WI38 (cell line): ENCODE measurements around the gene PPP1CA.

Experiments
- H3K4me3 ChIP-seq: 2 replicates; pipeline ENCODE4 v1.5.1; 2011; ENCODE audit warnings: low read depth, mild to moderate bottlenecking, control low read depth, low read length
- CTCF ChIP-seq: IDR thresholded peaks from 2 replicates; pipeline ENCODE4 v1.5.1; 2012; ENCODE audit warnings: low read depth, mild to moderate bottlenecking, control low read depth, low read length

Gene PPP1CA

GRCh38 chr11:67352546-67353316, 48.9 kb downstream of the PPP1CA start:
- no peak for TF ChIP-seq CTCF

GRCh38 chr11:67351275-67352005, 50.2 kb downstream of the PPP1CA start:
- TF ChIP-seq CTCF, result peak; percentile 88
- no peak overlapping the region for H3K4me3 ChIP-seq

More at GRCh38 chr11:67352546-67353316, 48.9 kb downstream of the PPP1CA start:
- H3K4me3 ChIP-seq, result peak overlapping the region; percentile 82

GRCh38 chr11:67349928-67350465, 51.7 kb downstream of the PPP1CA start:
- TF ChIP-seq CTCF, result no peak
- no peak overlapping the region for H3K4me3 ChIP-seq

DNA sequence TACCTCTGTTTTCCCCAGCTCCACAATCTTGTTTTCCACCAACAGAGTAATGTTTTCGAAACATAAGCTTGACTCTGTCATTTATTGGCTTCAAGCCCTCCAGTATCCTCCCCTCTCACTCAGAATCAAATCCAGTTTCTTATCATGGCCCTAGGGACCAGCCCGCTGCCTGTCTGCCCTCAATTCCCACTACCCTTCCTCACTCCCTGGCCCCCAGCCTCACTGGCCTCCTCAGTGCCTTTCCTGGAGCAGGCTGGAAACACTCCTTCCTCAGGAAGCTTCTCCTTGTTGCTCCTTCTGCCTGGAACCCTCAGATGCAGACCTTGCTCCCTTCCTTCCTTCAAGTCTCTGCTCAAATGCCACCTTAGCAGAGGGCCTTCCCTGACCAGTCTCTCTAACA, 52.2 kb downstream of the PPP1CA start:
- no peak overlapping the region for H3K4me3 ChIP-seq
- TF ChIP-seq CTCF, result no peak

- H3K4me3 ChIP-seq, result no peak overlapping the region
- TF ChIP-seq CTCF, result no peak
These were observed 52.6 kb downstream of the PPP1CA start for GRCh38 chr11:67349036-67349435.
